Measurements from ENCODE around the gene LRRC8D.

LRRC8D gene

DNA sequence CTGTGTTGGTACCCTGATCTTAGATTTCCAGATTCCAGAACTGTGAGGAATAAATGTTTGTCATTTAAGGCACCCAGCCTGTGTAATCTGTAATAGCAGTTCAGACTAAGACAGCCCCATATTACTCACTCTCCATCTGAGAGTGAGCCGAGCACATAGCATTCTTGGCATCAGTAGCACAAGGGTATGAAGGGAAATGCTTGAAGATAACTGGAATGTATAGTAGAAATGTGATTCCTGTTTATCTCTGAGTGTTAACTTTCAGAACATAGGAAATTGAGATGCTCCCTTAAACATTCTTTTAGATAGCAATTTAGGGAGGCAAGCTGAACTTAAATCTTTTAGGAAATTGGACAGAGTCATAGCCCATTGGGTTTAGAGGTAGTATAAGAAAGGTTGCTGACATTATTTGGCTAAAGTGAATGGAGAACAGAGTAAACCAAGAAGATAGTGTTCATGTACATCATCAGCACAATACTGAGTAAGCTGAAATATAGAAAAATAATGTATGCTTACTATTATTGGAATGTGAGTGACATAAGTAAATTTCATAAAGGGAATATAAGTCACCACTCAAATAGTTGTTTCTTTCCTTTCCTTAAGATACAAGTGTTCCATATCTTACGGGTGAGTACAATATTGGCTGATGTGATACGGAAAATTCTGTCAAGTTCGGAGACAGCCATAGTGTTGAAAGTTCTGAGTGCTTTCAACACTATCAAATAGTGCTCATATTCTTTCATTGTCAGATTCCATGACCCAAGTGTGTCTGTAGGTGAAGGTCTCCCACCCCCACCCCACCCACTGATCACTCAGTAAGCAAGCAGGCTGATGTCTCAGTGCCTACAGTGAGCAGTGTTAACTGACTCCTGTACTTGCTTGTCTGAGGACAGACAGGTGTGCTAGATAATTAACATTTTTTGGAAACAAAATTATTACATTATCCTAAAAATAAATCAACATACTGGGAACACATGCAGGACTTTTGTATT lies 73.7 kb downstream of the LRRC8D start:
- no peak for DNase-seq (ENCODE audit: low read depth, low spot score)

DNA sequence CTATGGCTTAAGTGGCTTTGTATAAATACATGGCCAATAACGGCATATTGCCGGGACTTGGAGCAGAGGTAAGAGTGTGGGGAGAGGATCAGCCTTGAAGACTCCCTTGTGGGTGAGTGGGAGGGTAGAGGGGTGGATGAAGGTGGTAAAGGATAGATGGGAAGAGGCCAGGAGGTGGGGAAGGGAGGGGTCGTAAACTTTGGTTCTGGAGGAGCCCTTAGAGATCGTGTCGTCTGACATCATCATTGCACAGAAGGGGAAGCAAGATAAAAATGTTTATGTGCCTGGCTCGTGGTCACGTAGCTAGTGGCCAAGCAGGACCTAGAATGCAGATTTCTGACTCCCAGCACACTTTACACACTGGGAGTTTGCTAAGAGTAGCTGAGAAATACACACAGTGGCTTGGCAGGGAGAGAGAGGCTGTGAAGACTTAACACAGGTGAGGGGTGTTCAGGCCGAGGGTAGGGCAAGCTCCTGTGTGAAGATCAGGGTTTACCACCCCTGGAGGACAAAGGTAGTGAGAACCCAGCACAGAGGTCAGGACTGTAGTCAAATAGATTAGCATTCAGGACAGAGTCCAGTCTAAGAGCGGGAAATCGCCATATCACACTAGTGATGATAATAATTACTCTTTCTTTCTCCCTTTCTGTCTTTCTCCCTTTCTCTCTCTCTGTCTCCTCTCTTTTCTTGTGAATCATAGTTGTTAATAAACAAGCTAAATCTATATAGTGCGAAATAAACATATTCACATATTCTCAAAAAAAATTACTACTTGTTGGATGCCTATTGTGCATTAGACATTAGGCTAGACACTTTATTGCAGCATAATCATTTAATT lies 75.5 kb downstream of the LRRC8D start:
- peak; percentile 4 for DNase-seq (ENCODE audit: low read depth, low spot score)

- DNase-seq (ENCODE audit: low read depth, low spot score) = no peak
These were observed 76.7 kb downstream of the LRRC8D start for GRCh38 chr1:89897347-89898133.

GRCh38 chr1:89898150-89898549 lies 77.3 kb downstream of the LRRC8D start:
- no peak for DNase-seq (ENCODE audit: low read depth, low spot score)

GRCh38 chr1:89898695-89899470 lies 78.1 kb downstream of the LRRC8D start:
- DNase-seq (ENCODE audit: low read depth, low spot score) = no peak

- DNase-seq (ENCODE audit: low read depth, low spot score) = no peak
These were observed 79.5 kb downstream of the LRRC8D start for GRCh38 chr1:89900323-89900722.

GRCh38 chr1:89900791-89901708 lies 80.2 kb downstream of the LRRC8D start:
- peak; percentile 8 for DNase-seq (ENCODE audit: low read depth, low spot score)

GRCh38 chr1:89901957-89902669 lies 81.3 kb downstream of the LRRC8D start:
- DNase-seq (ENCODE audit: low read depth, low spot score) = no peak

DNA sequence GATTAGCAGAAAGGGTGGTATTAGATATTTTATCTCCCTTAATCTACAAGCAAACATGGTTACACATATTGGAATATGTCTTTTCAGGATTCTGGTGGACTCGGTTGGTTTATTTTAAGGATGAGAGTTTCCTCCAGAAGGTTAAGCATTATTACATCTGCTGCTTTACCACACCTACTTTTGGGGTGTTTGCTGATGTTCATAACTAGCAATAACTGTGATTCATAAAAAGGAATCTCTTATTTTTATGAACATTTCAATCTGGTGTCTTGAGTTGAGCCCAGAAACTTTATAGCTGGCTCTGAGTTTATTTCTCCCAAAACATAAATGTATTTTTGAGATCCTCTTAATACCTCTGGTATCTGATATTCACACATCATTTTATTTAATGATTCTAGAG lies 82.7 kb downstream of the LRRC8D start:
- no peak for DNase-seq (ENCODE audit: low read depth, low spot score)

GRCh38 chr1:89904219-89904980 lies 83.6 kb downstream of the LRRC8D start:
- DNase-seq (ENCODE audit: low read depth, low spot score) = peak; percentile 23

GRCh38 chr1:89905395-89906058 lies 84.7 kb downstream of the LRRC8D start:
- no peak for DNase-seq (ENCODE audit: low read depth, low spot score)

GRCh38 chr1:89906088-89906487 lies 85.3 kb downstream of the LRRC8D start:
- DNase-seq (ENCODE audit: low read depth, low spot score) = no peak

DNA sequence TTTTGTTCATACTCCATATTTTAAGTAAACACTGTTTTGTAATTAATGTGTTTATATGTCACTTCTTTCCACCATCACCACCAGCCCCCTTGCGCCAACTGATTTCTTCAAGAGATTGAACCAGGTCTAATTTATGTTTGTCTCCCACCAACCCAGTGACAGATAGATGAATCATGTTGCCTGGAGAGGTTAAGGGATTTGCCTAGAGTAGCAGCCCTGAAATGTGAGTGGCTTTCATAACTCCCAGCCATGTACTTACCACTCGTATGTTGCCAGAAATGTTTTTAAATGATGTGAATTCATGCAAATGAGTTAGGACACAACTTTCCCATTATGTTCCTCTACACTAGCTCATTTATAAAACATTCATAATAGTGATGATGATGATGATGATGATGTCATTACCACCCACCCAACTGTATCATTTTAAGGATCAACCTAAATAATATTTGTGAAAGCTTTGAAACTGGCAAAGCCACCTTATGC lies 86.9 kb downstream of the LRRC8D start:
- DNase-seq (ENCODE audit: low read depth, low spot score) = no peak

- no peak for DNase-seq (ENCODE audit: low read depth, low spot score)
These were observed 87.4 kb downstream of the LRRC8D start for GRCh38 chr1:89908273-89908671.

GRCh38 chr1:89908672-89909436 lies 88.0 kb downstream of the LRRC8D start:
- no peak for DNase-seq (ENCODE audit: low read depth, low spot score)

GRCh38 chr1:89910268-89910667 lies 89.4 kb downstream of the LRRC8D start:
- DNase-seq (ENCODE audit: low read depth, low spot score) = no peak

- DNase-seq (ENCODE audit: low read depth, low spot score) = peak; percentile 64
These were observed 89.9 kb downstream of the LRRC8D start for GRCh38 chr1:89910780-89911179.

Data from ELF-1 (cell line).